WTC11 (cell line): ENCODE data around the gene KCND2. TPM values are rescaled to one million over a fixed set of nuclear protein-coding genes. Genes with fewer than 3 reads are reported as not detected.

Source experiments
- ATAC-seq: fragments of 200-7000 bp; cut with Tn5 transposase; 2 replicates; pipeline ENCODE4 v1.10.0; 2021; ENCODE audit warnings: mild to moderate bottlenecking, moderate library complexity
- CTCF ChIA-PET: fragments of 300-600 bp; sonication (Branson Sonifier 250); formaldehyde crosslinking; loops from one replicate; lab custom pipeline; 2021; ENCODE audit warnings: antibody characterized with exemption; lab: Charles Lee
- POLR2A ChIA-PET: fragments of 350-600 bp; sonication (Branson Sonifier 250); formaldehyde crosslinking; loops from one replicate; lab custom pipeline; 2021; ENCODE audit warnings: antibody characterized with exemption; lab: Charles Lee
- DNase-seq: peaks from one replicate; pipeline ENCODE4 v3.0.0; 2021; ENCODE audit warnings: low spot score
- H3K27ac Mint-ChIP-seq: 2 replicates; pipeline ENCODE4 v1.8.0; 2021; ENCODE audit warnings: mixed read lengths
- H3K27me3 Mint-ChIP-seq: 2 replicates; pipeline ENCODE4 v1.8.0; 2021; ENCODE audit warnings: low read depth, mild to moderate bottlenecking, moderate library complexity, mixed read lengths
- H3K36me3 Mint-ChIP-seq: 2 replicates; pipeline ENCODE4 v1.8.0; 2021; ENCODE audit warnings: mixed read lengths
- H3K4me1 Mint-ChIP-seq: 2 replicates; pipeline ENCODE4 v1.8.0; 2022; ENCODE audit warnings: mixed read lengths
- H3K4me3 Mint-ChIP-seq: 2 replicates; pipeline ENCODE4 v1.8.0; 2021; ENCODE audit warnings: mild to moderate bottlenecking, moderate library complexity, mixed read lengths
- H3K9me3 Mint-ChIP-seq: 2 replicates; pipeline ENCODE4 v1.8.0; 2021; ENCODE audit warnings: mixed read lengths
- AFF4 ChIP-seq: sonication (generic); formaldehyde crosslinking; IDR thresholded peaks from 2 replicates; pipeline ENCODE4 v1.8.1; 2023; ENCODE audit warnings: mild to moderate bottlenecking, missing genetic modification reagents, borderline replicate concordance
- ATF1 ChIP-seq: sonication (generic); formaldehyde crosslinking; IDR thresholded peaks from 2 replicates; pipeline ENCODE4 v1.8.1; 2023; ENCODE audit warnings: mild to moderate bottlenecking, moderate library complexity, missing genetic modification reagents
- CBFB ChIP-seq: sonication (generic); formaldehyde crosslinking; IDR thresholded peaks from 2 replicates; pipeline ENCODE4 v1.8.1; 2022; ENCODE audit warnings: mild to moderate bottlenecking, low read depth, missing genetic modification reagents
- CREB1 ChIP-seq: sonication (generic); formaldehyde crosslinking; IDR thresholded peaks from 2 replicates; pipeline ENCODE4 v1.8.0; 2023; ENCODE audit warnings: mild to moderate bottlenecking, missing genetic modification reagents
- ERG ChIP-seq: fragments of 250-450 bp; sonication (Bioruptor Pico); IDR thresholded peaks from 2 replicates; pipeline ENCODE4 v1.8.0; 2021; ENCODE audit warnings: mild to moderate bottlenecking
- ETV6 ChIP-seq: sonication (generic); formaldehyde crosslinking; IDR thresholded peaks from 2 replicates; pipeline ENCODE4 v1.8.1; 2022; ENCODE audit warnings: mild to moderate bottlenecking, missing genetic modification reagents
- FOXP1 ChIP-seq: sonication (generic); formaldehyde crosslinking; IDR thresholded peaks from 2 replicates; pipeline ENCODE4 v1.8.0; 2022; ENCODE audit warnings: missing genetic modification reagents, mild to moderate bottlenecking, moderate library complexity, borderline replicate concordance
- NFATC4 ChIP-seq: fragments of 250-450 bp; sonication (Bioruptor Pico); IDR thresholded peaks from 2 replicates; pipeline ENCODE4 v1.9.0; 2021; ENCODE audit warnings: mild to moderate bottlenecking
- PRDM15 ChIP-seq: sonication (generic); formaldehyde crosslinking; IDR thresholded peaks from 2 replicates; pipeline ENCODE4 v1.8.0; 2022; ENCODE audit warnings: missing genetic modification reagents
- TCF7 ChIP-seq: sonication (generic); formaldehyde crosslinking; IDR thresholded peaks from 2 replicates; pipeline ENCODE4 v1.8.0; 2022; ENCODE audit warnings: mild to moderate bottlenecking, low read depth, missing genetic modification reagents, moderate library complexity
- ZMAT4 ChIP-seq: fragments of 250-450 bp; sonication (Bioruptor Pico); IDR thresholded peaks from 2 replicates; pipeline ENCODE4 v1.9.0; 2021; ENCODE audit warnings: mild to moderate bottlenecking
- ZNF396 ChIP-seq: fragments of 250-450 bp; sonication (Bioruptor Pico); IDR thresholded peaks from 2 replicates; pipeline ENCODE4 v1.8.0; 2021; ENCODE audit warnings: mild to moderate bottlenecking, moderate library complexity, borderline replicate concordance
- total RNA-seq: library from RNA; stranded (reverse); gene quantifications from 3 replicates; pipeline ENCODE4 v1.2.3, GENCODE V29; 2021

KCND2 gene
- total RNA-seq, 1 experiment from 2014 or later = 4.6 TPM

GRCh38 chr7:120783721-120784120 is 510.7 kb downstream of the KCND2 start (continued):
- no peak for TF ChIP-seq PRDM15 (CRISPR knock-in tag)

GRCh38 chr7:120785095-120785494 is 512.1 kb downstream of the KCND2 start:
- no peak for DNase-seq
- no peaks in the 10 kb centered on the region for H3K36me3 Mint-ChIP-seq
- TF ChIP-seq NFATC4 (CRISPR knock-in tag) (no peak), CBFB (CRISPR knock-in tag) (no peak), ZMAT4 (CRISPR knock-in tag) (no peak), TCF7 (no peak), ERG (CRISPR knock-in tag) (no peak), CREB1 (CRISPR knock-in tag) (no peak), AFF4 (CRISPR knock-in tag) (no peak), PRDM15 (CRISPR knock-in tag) (no peak), ZNF396 (CRISPR knock-in tag) (no peak), ETV6 (no peak), FOXP1 (no peak), ATF1 (CRISPR knock-in tag) (no peak)
- TF ChIP-seq, all 79 proteins: peak for 0
- Mint-ChIP-seq H3K27ac (peak overlapping the region; percentile 48), H3K27me3 (no peaks in the 10 kb centered on the region), H3K4me1 (peaks cover 22% of the 10 kb centered on the region), H3K4me3 (no peak overlapping the region), H3K9me3 (no peaks in the 10 kb centered on the region)
- CTCF ChIA-PET = interaction anchor here (0.7 to 1.6 kb wide), 3 partner anchors 10 to 25 kb away, joined by 3 to 4 read pairs (median 3); no protein-coding TSS in a partner anchor
- ATAC-seq = no peak; the same call in 1 of the 2 replicates
- POLR2A ChIA-PET = no interaction called here
